HUES64 (cell line): Measurements from ENCODE around the gene HLF.

Source experiments
- H3K27ac ChIP-seq: 2 replicates; pipeline ENCODE4 v1.7.0; 2013; ENCODE audit warnings: low read depth, low read length, inconsistent platforms
- H3K27me3 ChIP-seq: 2 replicates; pipeline ENCODE4 v1.6.1; 2013; ENCODE audit warnings: mild to moderate bottlenecking, low read length; ENCODE audit not compliant: insufficient read depth
- H3K36me3 ChIP-seq: 2 replicates; pipeline ENCODE4 v1.6.1; 2013; ENCODE audit warnings: mild to moderate bottlenecking, low read length; ENCODE audit not compliant: insufficient read depth
- H3K4me1 ChIP-seq: 2 replicates; pipeline ENCODE4 v1.6.1; 2013; ENCODE audit warnings: mild to moderate bottlenecking, low read length, moderate library complexity; ENCODE audit not compliant: insufficient read depth
- H3K4me3 ChIP-seq: 2 replicates; pipeline ENCODE4 v1.5.1; 2013; ENCODE audit warnings: mild to moderate bottlenecking, low read length, moderate library complexity
- H3K9ac ChIP-seq: 2 replicates; pipeline ENCODE4 v1.6.1; 2013; ENCODE audit warnings: mild to moderate bottlenecking, low read depth, low read length
- H3K9me3 ChIP-seq: 2 replicates; pipeline ENCODE4 v1.6.1; 2013; ENCODE audit warnings: low read depth, low read length; ENCODE audit not compliant: insufficient read depth
- WGBS: fragments of 150-250, 120-280 bp; methylation state at CpG from one replicate; pipeline ENCODE4 v1.1.7; 2013; ENCODE audit warnings: missing lambda C conversion rate; 5-methylcytosine and 5-hydroxymethylcytosine counted together

The HLF gene

GRCh38 chr17:55304171-55304859, 39.6 kb downstream of the HLF start:
- H3K9me3 ChIP-seq: no peaks in the 10 kb centered on the region
- no peak overlapping the region for H3K9ac ChIP-seq
- H3K4me3 ChIP-seq: no peak overlapping the region
- H3K27me3 ChIP-seq: no peaks in the 10 kb centered on the region
- H3K36me3 ChIP-seq: no peaks in the 10 kb centered on the region
- peaks cover 10% of the 10 kb centered on the region for H3K4me1 ChIP-seq
- 92% methylated on average over 11 of the region's 11 CpGs for WGBS
- H3K27ac ChIP-seq: no peak overlapping the region

- Histone ChIP-seq H3K27me3 (no peaks in the 10 kb centered on the region), H3K36me3 (no peaks in the 10 kb centered on the region), H3K4me3 (no peak overlapping the region), H3K4me1 (peaks cover 10% of the 10 kb centered on the region), H3K27ac (no peak overlapping the region), H3K9me3 (no peaks in the 10 kb centered on the region), H3K9ac (no peak overlapping the region)
- 89% methylated on average over 6 of the region's 6 CpGs for WGBS
These were observed 40.7 kb downstream of the HLF start for GRCh38 chr17:55305321-55306087.

- WGBS: 88% methylated on average over 7 of the region's 7 CpGs
- H3K4me3 ChIP-seq: no peak overlapping the region
- H3K27me3 ChIP-seq: no peaks in the 10 kb centered on the region
- peaks cover 10% of the 10 kb centered on the region for H3K4me1 ChIP-seq
- H3K9me3 ChIP-seq: no peaks in the 10 kb centered on the region
- H3K27ac ChIP-seq: no peak overlapping the region
- H3K9ac ChIP-seq: no peak overlapping the region
- no peaks in the 10 kb centered on the region for H3K36me3 ChIP-seq
These were observed 43.1 kb downstream of the HLF start for GRCh38 chr17:55307879-55308278.

GRCh38 chr17:55308613-55309391, 44.0 kb downstream of the HLF start:
- no peak overlapping the region for H3K27ac ChIP-seq
- peaks cover 10% of the 10 kb centered on the region for H3K4me1 ChIP-seq
- 90% methylated on average over 9 of the region's 9 CpGs for WGBS
- no peaks in the 10 kb centered on the region for H3K9me3 ChIP-seq
- H3K9ac ChIP-seq: no peak overlapping the region
- H3K36me3 ChIP-seq: no peaks in the 10 kb centered on the region
- no peaks in the 10 kb centered on the region for H3K27me3 ChIP-seq
- no peak overlapping the region for H3K4me3 ChIP-seq

GRCh38 chr17:55311767-55312375, 47.1 kb downstream of the HLF start:
- no peak overlapping the region for H3K9ac ChIP-seq
- no peaks in the 10 kb centered on the region for H3K36me3 ChIP-seq
- 80% methylated on average over 7 of the region's 7 CpGs for WGBS
- H3K9me3 ChIP-seq: no peaks in the 10 kb centered on the region
- no peak overlapping the region for H3K27ac ChIP-seq
- no peaks in the 10 kb centered on the region for H3K27me3 ChIP-seq
- no peak overlapping the region for H3K4me3 ChIP-seq
- peaks cover 4% of the 10 kb centered on the region; the same call in 1 of the 2 replicates for H3K4me1 ChIP-seq

- Histone ChIP-seq H3K9me3 (no peaks in the 10 kb centered on the region), H3K27ac (no peak overlapping the region), H3K27me3 (no peaks in the 10 kb centered on the region), H3K36me3 (no peaks in the 10 kb centered on the region), H3K4me1 (peaks cover under 1% of the 10 kb centered on the region; the same call in 1 of the 2 replicates), H3K9ac (no peak overlapping the region), H3K4me3 (no peak overlapping the region)
- 96% methylated on average over 3 of the region's 3 CpGs for WGBS
These were observed 48.1 kb downstream of the HLF start for GRCh38 chr17:55312852-55313251.

GRCh38 chr17:55314061-55314783, 49.5 kb downstream of the HLF start:
- 91% methylated on average over 7 of the region's 8 CpGs for WGBS
- Histone ChIP-seq H3K9ac (no peak overlapping the region), H3K27ac (no peak overlapping the region), H3K4me1 (no peaks in the 10 kb centered on the region), H3K36me3 (no peaks in the 10 kb centered on the region), H3K4me3 (no peak overlapping the region), H3K9me3 (no peaks in the 10 kb centered on the region), H3K27me3 (no peaks in the 10 kb centered on the region)

GRCh38 chr17:55314784-55315491, 50.2 kb downstream of the HLF start:
- Histone ChIP-seq H3K9me3 (no peaks in the 10 kb centered on the region), H3K4me3 (no peak overlapping the region), H3K27ac (no peak overlapping the region), H3K4me1 (no peaks in the 10 kb centered on the region), H3K36me3 (no peaks in the 10 kb centered on the region), H3K9ac (no peak overlapping the region), H3K27me3 (no peaks in the 10 kb centered on the region)
- WGBS: 97% methylated on average over 8 of the region's 8 CpGs

- Histone ChIP-seq H3K27ac (no peak overlapping the region), H3K36me3 (no peaks in the 10 kb centered on the region), H3K4me1 (no peaks in the 10 kb centered on the region), H3K9ac (no peak overlapping the region), H3K27me3 (no peaks in the 10 kb centered on the region), H3K4me3 (no peak overlapping the region), H3K9me3 (no peaks in the 10 kb centered on the region)
- WGBS: 94% methylated on average over 2 of the region's 2 CpGs
These were observed 51.7 kb downstream of the HLF start for GRCh38 chr17:55316499-55316898.

- Histone ChIP-seq H3K9me3 (no peaks in the 10 kb centered on the region), H3K4me3 (no peak overlapping the region), H3K36me3 (no peaks in the 10 kb centered on the region), H3K9ac (no peak overlapping the region), H3K27me3 (no peaks in the 10 kb centered on the region), H3K4me1 (no peaks in the 10 kb centered on the region), H3K27ac (no peak overlapping the region)
- WGBS: 94% methylated on average over 3 of the region's 3 CpGs
These were observed 52.5 kb downstream of the HLF start for GRCh38 chr17:55317284-55317683.
